Measurements from ENCODE around the gene TENT4B.

DNA sequence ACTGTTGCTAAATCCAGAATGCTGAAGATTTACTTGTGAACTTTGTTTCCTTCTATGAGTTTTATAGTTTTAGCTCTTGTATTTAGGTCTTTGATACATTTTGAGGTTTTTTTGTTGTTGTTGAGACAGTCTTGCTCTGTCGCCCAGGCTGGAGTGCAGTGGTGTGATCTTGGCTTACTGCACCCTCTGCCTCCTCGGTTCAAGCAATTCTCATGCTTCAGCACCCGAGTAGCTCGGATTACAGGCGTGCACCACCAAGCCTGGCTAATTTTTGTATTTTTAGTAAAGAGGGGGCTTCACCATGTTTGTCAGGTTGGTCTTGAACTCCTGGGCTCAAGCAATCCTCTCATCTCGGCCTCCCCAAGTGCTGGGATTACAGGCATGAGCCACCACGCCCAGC, 14.4 kb downstream of the TENT4B start:
- TF ChIP-seq, protein P1, sequence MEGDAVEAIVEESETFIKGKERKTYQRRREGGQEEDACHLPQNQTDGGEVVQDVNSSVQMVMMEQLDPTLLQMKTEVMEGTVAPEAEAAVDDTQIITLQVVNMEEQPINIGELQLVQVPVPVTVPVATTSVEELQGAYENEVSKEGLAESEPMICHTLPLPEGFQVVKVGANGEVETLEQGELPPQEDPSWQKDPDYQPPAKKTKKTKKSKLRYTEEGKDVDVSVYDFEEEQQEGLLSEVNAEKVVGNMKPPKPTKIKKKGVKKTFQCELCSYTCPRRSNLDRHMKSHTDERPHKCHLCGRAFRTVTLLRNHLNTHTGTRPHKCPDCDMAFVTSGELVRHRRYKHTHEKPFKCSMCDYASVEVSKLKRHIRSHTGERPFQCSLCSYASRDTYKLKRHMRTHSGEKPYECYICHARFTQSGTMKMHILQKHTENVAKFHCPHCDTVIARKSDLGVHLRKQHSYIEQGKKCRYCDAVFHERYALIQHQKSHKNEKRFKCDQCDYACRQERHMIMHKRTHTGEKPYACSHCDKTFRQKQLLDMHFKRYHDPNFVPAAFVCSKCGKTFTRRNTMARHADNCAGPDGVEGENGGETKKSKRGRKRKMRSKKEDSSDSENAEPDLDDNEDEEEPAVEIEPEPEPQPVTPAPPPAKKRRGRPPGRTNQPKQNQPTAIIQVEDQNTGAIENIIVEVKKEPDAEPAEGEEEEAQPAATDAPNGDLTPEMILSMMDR (conservative IDR thresholded peaks at IDR 0.05) = no peak
- no peak for TF ChIP-seq EZH2 (IDR thresholded peaks at IDR 0.05; ENCODE audit: low read depth)
